ENCODE results near the gene VPS39.

Gene VPS39

DNA sequence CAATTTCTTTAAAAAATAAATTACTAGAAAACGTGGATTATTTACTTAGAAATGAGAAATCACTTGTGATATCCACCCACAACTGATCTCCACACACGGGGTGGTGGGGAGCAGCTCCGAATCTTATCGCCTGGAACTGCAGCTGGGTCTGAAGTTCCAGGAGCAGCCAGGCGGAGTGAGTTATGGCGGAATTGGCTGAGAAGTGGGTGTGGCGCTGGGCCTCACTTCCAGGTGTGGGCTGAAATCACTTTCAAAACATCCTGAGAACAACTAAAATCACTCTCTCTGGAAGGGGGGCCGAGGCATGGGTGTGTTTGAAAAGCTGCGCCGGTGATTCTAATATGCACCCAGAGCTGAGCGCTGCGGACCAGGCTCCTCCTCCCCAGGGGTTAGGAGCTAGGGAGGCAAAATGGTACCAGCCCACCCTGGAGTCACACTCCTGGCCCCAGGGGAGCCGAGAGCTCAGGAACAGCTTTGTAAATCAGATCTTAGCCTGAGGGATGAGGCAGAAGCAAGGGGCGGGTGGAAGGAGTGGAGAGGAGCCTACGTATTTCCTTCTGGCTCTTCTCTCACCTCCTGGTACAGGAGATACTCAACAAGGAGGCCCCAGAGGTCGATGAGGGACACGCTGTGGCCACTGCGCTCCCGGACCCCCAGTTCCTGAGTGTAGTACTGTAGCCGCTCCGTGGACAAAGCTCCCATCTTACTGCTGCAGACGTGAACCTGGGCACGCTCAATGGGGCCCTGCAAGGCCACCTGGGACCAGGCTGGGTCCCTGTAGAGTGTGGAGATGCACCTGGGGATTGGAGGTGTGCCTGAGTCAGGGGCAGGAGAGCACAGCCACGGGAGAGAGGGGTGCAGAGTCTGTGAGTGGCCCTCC, 61.3 kb downstream of the VPS39 start:
- DNase-seq (ENCODE audit: extremely low read depth in 1 of 2, low read depth in 1 of 2), result no peak

DNA sequence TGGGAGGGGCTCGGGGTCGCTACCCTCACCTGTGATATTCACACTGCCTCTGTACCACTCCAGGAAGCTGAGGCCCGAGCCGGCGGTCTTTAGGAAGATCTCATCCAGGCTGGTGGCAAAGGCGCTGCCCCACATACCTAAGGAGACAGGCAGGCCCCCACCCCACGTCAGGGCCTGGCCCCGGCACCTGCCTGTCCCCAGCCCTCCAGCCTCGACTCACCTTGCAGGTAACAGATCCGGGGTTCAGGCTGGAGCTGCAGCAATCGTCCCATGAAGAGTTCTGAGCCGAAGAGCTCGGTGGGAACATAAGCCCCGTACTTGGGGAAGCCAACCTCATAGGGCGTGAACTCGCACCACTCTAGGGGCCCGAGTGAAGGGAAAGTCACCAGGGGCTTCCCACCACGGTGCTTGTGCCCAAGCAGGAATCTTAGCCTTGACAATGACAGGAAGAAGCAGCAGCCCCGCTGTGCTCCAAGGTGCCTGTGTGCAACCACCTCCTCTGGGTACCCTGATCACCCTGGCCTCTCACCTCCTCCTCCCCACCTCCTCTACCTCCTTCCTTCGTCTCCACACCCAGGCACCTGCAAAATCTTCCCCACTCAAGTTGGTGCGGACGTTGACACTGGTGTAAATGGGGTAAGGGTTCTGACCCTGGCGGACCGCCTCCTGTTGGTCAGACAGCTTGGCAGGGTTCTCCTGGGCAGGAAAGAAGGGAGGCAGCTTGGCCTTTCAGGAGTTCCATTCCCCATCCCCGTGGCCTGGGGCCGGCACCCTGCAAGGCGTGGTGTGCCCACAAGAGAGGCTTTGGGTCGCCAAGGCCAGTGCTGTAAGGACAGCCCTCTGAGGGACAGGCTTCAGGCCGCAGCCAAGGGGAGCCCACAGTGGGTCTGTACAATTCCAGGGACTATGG, 62.3 kb downstream of the VPS39 start:
- DNase-seq (ENCODE audit: extremely low read depth in 1 of 2, low read depth in 1 of 2), result no peak

DNA sequence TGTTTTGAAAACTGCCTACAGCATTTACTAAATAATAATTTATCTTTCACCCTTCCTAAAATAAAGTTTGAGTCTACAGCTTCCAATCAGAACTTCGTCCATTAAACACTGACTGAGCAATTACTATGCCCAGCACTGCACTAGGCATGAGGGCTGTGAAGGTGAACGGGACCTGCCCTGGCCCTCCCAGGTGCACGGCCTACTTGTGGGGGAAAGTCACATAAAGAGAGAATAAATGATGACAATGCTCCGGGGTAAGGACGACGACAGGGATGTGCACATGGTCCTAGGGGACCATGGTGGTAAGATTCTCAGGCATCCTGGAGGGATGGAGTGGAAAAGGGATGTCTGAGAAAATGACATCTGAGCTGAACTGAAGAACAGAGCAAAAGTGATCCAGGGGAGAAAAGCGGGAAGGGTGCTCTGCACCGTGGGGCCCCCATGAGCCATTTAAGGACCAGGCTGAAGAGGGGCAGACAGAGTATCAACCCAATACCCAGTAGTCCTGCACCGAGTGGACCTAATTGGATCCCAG, 63.2 kb downstream of the VPS39 start:
- DNase-seq (ENCODE audit: extremely low read depth in 1 of 2, low read depth in 1 of 2), result no peak

DNA sequence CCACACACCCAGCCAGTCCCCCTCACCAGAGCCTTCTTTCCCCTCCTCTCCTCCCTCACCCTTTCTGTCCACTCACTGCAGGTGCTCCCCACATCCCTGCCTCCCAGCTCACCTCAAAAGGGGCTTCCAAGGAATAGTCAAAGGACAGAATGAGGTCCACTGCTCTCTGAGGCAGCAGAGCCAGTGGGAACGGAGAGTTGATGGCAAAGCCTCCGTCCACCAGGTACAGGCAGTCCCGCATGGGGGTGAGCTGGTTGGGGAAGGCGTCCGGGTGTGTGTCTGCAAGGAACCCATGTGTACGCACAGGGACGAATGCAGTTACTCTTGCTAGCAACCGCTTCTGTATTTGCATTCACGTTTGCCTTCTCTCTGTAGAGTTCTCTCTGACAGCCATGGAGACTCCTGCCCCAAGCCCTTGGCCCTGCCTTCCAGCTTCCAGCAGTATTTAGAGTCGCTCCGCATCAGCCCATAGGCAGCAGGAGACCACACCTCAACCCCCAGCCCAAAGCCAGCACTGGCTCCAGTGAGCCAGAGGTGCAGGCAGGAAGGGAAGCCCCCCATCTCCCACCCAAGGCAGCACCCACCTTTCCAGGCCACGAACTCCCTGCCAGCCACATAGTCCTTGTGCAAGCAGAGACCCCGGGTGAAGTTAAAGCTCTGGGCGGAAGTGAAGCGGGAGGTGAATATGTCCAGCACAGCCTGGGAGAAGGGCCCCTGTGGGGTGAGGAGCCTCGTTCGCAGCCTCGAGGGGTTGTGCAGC, 64.1 kb downstream of the VPS39 start:
- DNase-seq (ENCODE audit: extremely low read depth in 1 of 2, low read depth in 1 of 2), result no peak

DNA sequence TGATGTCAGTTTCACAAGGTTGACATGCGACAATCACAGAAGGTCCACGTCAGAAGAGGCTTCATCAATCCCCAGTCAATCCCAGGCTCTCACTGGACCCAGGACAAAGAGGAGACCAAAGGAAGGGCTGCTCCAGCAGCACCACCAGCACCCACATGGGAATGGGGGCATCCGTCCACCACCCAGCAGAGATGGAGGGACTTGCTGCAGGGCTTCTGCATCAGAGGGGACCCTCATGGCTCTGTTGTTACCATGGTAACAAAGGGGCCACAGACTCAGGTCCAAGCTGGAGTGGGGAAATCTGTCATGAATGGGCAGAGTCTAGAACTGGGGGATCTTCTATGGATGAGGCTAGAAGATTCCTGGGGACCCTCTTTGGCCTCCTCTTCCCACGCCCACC, 64.7 kb downstream of the VPS39 start:
- no peak for DNase-seq (ENCODE audit: extremely low read depth in 1 of 2, low read depth in 1 of 2)

DNA sequence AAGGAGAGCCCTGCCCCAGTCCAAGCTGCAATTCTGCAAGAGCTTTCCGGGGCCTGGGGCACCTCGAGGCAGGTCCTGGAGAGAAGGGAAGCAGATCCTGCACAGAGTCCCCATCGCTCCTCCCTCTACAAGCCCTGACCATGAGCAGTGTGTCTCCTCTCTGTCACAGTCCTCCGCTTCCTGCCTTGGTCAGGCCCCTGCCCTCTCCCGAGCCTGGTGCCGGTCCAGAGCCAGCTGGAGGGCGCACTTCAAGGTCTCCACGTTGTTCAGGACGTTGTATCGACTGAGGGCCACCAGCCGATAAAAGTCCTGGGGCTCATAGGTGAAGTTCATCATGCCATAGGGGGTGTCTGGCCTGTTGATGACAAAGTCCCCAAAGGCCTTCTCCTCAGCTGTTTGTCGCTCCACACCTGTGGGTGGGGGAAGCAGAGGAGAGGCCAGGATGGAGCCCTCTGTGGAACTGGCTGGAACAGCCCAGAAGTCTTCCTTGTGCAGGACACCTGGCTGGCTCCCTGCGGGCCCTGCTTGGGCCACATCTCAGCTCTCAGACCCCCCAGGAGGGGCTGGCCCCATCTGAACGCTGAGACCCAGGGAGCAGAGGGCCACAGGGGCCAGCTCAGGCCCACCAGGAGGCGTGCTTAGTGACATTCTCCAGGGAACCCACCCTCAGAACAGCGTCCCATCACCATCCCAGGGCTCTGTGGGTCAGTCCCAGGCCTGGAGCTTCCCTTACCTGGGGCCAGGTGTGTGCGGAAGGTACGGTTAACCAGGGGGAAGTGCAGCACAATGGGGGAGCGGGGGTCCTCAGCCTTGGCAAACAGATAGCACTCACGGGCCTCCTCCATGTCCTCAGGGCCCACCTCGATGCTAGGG, 66.1 kb downstream of the VPS39 start:
- DNase-seq (ENCODE audit: extremely low read depth in 1 of 2, low read depth in 1 of 2), result no peak

DNA sequence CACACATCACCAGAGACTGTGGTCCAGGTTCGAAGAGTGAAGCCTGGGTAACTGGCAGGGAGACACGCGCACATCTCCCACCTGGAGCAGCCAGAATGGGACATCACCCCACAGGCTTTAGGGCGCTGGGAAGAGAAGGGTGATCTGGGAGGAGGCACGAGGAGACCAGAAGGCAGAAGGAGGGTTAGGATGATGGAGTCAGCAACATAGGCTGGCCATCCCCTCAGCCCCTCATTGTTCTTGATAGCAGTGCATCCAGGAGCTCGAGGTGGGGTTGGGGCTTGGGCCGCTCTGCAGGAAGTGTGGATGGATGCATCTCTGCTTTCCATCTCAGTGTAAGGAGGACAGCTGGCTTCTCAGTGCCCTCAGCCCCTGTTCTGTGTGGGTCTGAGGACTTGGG, 66.9 kb downstream of the VPS39 start:
- no peak for DNase-seq (ENCODE audit: extremely low read depth in 1 of 2, low read depth in 1 of 2)

DNA sequence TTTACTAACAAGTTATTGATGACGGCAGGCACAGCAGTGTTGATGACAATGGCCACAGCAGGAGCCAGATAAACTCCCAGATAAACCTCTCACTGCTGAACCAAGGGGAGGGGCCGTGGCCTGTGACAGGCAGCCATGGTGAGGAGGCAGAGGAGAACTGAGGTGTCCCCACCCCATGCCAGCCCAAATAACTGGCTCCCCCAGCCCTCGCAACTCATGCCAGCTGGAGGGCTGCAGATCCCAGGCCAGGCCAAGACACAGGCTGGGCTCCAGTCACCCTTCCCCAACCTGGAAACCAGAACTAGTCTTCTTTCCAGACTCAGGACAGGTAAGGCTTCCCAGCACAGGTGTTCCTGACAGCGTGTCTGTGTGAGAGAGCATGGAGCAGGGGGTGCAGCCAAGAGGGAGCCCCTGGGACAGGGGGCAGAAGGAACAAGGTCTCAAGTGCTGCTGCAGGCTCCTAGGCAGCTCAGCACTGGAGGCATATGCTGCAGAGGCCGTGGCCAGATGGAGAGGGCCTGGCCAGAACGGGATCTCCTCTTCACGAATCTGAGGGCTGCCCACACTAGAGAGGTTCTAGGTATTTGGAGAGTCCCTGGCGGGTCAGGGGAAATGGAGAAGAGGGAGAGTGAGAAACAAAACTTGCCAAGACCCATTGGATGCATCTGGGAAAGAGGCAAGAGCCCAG, 67.6 kb downstream of the VPS39 start:
- no peak for DNase-seq (ENCODE audit: extremely low read depth in 1 of 2, low read depth in 1 of 2)

DNA sequence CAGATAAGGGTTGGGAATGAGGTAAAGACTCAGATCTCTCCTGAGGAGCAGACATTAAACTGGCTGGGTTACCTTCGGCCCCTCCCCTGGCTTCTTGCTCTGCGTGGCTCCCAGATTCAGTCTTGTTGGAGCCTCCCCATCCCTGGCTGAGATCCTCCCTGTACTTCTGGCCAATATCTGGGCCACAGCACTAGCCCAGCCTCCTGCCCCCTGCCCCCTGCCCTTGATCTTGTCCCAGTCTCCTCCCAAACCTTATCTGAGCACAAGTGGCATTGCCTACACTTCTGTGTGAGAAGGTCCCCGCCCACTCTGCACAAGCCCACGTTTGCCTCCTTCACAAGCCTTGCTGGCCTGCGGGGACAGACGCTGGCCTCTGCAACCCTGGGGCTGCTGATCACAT, 68.5 kb downstream of the VPS39 start:
- DNase-seq (ENCODE audit: extremely low read depth in 1 of 2, low read depth in 1 of 2), result no peak

DNA sequence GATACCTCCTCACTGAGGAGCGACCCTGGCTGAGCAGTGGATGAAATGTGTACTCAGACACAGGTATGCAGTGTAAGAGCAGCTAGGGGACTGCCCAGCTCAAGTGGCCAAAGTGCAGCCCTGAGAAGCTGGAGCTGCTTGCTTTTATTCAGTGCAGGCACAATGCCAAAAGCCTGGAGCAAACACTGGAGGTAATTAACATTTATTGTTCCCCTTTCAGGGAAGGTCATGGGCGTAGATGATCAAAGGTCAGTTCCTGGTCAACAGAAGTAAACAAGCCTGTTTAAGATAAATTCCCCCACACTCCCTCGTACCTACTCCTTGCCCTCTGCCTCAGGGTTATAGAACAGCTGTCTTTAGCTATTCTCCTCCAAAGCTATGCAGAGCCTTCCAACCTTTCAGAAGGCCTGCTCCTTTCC, 69.1 kb downstream of the VPS39 start:
- DNase-seq (ENCODE audit: extremely low read depth in 1 of 2, low read depth in 1 of 2), result no peak

DNA sequence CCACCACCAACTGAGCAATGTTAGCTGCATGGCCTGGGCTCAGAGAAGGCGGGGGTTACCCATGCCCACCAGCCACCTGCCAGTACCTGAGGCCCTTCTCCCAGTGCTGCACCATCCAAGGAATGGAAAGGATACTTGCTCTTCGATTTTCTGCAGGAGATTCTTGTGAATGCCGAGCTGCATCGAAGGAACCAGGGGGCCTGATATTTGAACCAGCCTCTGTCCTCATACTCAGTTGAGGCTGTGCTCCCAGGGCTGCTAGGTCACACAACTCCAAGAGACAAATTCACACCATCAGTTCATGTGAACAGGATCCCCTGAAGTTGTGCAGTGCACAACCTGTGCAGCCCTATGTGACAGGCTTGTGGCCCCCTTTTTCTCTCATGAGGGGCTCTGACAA, 69.7 kb downstream of the VPS39 start:
- DNase-seq (ENCODE audit: extremely low read depth in 1 of 2, low read depth in 1 of 2), result no peak

DNA sequence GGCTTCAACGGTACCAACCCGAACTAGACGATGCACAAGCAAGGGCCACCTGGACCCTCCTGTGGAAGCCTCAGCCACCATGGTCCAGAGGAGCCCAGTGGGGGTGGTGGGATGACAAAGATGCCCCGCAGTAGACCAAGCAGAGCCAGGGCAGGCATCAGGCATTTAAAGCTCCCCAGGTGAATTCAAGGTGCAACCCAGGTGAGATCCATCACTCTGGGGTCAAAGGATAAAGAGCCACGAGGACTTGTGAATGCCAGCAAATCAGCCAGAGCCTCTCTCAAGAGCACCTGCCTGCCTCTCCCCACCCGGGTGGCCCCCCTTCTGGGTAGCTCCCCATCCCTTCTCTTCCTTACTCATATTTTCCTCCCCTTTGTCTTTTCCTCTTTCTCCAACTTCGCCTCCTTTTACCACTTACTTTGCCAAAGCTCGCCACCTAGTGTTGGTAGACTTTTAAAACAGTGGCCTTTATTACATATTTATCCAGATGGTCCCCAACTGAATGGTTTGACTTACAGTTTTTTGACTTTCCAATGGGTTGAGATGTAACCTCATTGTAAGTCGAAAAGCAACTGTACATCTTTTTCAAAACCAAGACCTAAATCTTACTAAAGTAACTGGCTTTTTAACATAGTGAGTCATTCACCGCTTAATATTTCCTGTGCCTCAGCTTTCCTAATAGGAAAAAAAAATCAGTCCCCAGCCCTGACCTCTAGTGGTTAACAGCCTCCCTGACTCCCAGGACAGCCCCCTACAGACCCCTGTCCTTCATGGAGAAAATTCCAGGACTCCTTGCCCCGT, 70.4 kb downstream of the VPS39 start:
- DNase-seq (ENCODE audit: extremely low read depth in 1 of 2, low read depth in 1 of 2), result no peak

DNA sequence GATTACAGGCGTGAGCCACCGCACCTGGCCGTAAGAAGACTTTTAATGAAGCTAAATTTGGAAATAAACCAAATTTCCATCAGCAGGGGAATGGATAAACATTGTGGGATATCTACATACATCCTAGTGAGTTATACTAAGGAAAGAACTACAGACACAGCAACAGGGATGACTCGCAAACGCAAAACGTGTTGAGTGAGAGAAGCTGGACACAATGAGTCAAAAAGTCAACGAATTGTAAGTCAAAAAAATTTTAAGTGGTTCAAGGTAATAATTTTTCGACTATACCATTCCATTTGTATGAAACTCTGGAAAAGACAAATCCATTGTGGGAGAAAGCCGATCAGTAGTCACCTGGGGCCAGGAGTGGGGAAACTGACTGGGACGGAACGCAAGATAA, 71.6 kb downstream of the VPS39 start:
- DNase-seq (ENCODE audit: extremely low read depth in 1 of 2, low read depth in 1 of 2), result no peak

DNA sequence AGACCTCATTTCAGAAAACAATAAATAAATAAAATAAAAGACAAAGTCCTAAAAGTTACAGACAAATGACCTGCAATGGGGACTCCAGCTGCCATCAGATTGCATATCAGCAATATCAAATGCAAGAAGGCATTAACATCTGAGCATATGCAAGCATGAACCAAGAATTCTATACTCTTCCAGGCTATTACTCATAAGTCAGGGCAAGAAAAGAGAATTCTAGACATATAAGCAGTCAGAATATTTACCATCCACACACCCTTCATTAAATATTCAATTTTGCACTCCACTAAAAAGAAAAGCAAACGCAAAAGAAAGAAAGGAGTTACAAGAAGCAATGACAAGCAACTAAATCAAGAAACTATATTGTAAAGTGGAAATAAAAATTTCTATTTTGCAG, 72.8 kb downstream of the VPS39 start:
- DNase-seq (ENCODE audit: extremely low read depth in 1 of 2, low read depth in 1 of 2), result no peak

DNA sequence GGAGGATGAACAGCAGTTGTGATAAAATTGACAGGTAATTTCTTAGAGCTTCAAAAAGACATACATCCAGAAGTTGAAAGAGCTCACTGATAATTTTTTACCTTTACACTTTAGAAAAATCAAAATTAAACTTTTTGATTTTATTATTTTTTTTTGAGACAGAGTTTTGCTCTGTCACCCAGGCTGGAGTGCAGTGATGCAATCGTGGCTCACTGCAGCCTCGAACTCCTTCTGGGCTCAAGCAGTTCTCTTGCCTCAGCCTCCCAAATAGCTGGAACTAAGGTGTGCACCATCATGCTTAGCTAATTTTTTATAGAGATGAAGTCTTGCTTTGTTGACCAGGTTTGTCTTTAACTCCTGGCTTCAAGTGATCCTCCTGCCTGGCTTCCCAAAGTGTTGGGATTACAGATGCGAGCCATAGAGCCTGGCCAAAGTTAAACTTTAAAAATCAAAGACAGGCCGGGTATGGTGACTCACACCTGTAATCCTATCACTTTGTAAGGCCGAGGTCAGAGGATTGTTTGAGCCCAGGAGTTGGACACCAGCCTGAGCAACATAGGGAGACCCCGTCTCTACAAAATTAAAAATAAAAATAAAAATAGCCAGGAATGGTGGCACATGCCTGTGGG, 73.4 kb downstream of the VPS39 start:
- no peak for DNase-seq (ENCODE audit: extremely low read depth in 1 of 2, low read depth in 1 of 2)

DNA sequence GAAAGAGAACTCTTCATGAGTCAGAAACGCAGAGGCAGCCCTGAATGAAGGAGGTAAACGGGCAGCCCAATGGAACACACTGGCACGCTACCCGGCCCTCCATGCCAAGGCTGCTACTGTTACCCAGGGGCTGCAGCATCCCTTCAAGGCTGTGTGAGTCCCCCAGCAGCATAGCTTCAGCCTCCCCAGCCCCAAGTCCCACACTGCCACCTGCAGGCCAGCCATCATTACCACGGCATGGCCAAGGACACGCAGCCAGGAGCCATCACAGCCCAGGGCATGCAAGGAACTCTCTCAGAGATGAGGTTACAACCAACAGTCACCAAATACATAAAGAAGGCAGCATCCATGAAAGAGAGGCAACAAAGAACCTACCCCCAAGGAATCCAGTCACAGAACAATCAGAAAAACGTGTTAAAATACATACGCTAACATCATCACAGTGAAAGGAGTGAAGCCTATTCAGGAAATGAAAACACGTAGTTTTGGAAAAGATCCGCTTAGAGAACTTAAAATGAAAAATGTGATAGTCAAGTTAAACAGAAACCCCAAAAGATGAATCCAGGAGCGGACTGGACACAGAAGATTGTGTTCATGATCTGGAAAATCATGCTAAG, 74.1 kb downstream of the VPS39 start:
- DNase-seq (ENCODE audit: extremely low read depth in 1 of 2, low read depth in 1 of 2), result peak in 1 of 2 donors; percentile 14

DNA sequence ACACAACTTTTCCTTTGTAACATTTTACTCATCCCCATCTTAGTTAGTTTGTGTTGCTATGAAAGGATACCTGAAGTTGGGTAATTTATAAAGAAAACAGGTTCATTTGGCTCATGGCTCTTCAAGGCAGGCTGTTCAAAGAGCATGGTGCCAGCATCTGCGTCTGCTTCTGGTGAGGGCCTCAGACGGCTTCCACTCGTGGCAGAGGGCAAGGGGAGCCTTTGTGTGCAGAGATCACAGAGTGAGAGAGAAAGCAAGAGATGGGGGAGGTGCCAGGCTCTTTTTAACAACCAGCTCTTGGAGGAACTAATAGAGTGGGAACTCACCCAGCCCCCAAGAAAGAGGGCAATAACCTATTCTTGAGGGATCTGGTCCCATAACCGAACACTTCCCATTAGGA, 74.7 kb downstream of the VPS39 start:
- DNase-seq (ENCODE audit: extremely low read depth in 1 of 2, low read depth in 1 of 2), result no peak

Measured in activated CD8-positive, alpha-beta memory T cell treated with anti-CD3 and anti-CD28 coated beads for 1 hour (primary cell).